GM23338 (cell line): ENCODE measurements around the gene CACNA2D3. TPM values are rescaled to one million over a fixed set of nuclear protein-coding genes. Genes with fewer than 3 reads are reported as not detected.

Source experiments
- ATAC-seq: fragments of 200-7000 bp; cut with Tn5 transposase; 3 replicates; pipeline ENCODE4 v1.9.1; 2020
- DNase-seq: peaks from one replicate; pipeline ENCODE4 v3.0.0-alpha.2; 2015; ENCODE audit warnings: low spot score
- H2AFZ ChIP-seq: fragments of 200-600 bp; sonication (generic); 2 replicates; pipeline ENCODE4 v1.8.0; 2016; ENCODE audit warnings: antibody characterized with exemption, mild to moderate bottlenecking, moderate library complexity
- H3F3A ChIP-seq: fragments of 200-600 bp; sonication (generic); replicated peaks from 2 replicates; pipeline ENCODE4 v1.8.0; 2017; ENCODE audit warnings: antibody characterized with exemption, mixed run types, low read depth
- H3K27ac ChIP-seq: fragments of 200-600 bp; sonication (generic); 2 replicates; pipeline ENCODE4 v1.6.1; 2016; ENCODE audit warnings: low read depth
- H3K27me3 ChIP-seq: fragments of 200-600 bp; sonication (generic); 2 replicates; pipeline ENCODE4 v1.8.0; 2016; ENCODE audit warnings: mild to moderate bottlenecking, mixed run types, moderate library complexity; ENCODE audit not compliant: insufficient read depth
- H3K36me3 ChIP-seq: fragments of 200-600 bp; sonication (generic); 2 replicates; pipeline ENCODE4 v1.8.0; 2016; ENCODE audit warnings: mild to moderate bottlenecking; ENCODE audit not compliant: insufficient read depth
- H3K4me1 ChIP-seq: fragments of 200-600 bp; sonication (generic); 2 replicates; pipeline ENCODE4 v1.8.0; 2016; ENCODE audit warnings: mild to moderate bottlenecking, moderate library complexity; ENCODE audit not compliant: insufficient read depth
- H3K4me2 ChIP-seq: fragments of 200-600 bp; sonication (generic); 2 replicates; pipeline ENCODE4 v1.7.1; 2017; ENCODE audit warnings: mixed run types
- H3K4me3 ChIP-seq: fragments of 200-600 bp; sonication (generic); 2 replicates; pipeline ENCODE4 v1.6.1; 2016; ENCODE audit warnings: mixed run types
- H3K79me2 ChIP-seq: fragments of 200-600 bp; sonication (generic); replicated peaks from 2 replicates; pipeline ENCODE4 v1.8.0; 2017; ENCODE audit warnings: mild to moderate bottlenecking; ENCODE audit not compliant: insufficient read depth
- H3K9me2 ChIP-seq: fragments of 200-600 bp; sonication (generic); 2 replicates; pipeline ENCODE4 v1.8.0; 2017; ENCODE audit not compliant: insufficient read depth
- H4K20me1 ChIP-seq: fragments of 200-600 bp; sonication (generic); replicated peaks from 2 replicates; pipeline ENCODE4 v1.8.0; 2017; ENCODE audit warnings: mild to moderate bottlenecking; ENCODE audit not compliant: insufficient read depth
- H3K27ac Mint-ChIP-seq: 2 replicates; pipeline ENCODE4 v1.8.0; 2020; ENCODE audit warnings: inconsistent platforms, mild to moderate bottlenecking, moderate library complexity, mixed read lengths
- H3K27me3 Mint-ChIP-seq: 3 replicates; pipeline ENCODE4 v1.8.0; 2022; ENCODE audit warnings: low read depth, mild to moderate bottlenecking, moderate library complexity, mixed read lengths, inconsistent platforms; ENCODE audit not compliant: insufficient read depth, poor library complexity
- H3K36me3 Mint-ChIP-seq: 3 replicates; pipeline ENCODE4 v1.8.0; 2021; ENCODE audit warnings: low read depth, mild to moderate bottlenecking, inconsistent platforms, moderate library complexity, mixed read lengths
- H3K4me1 Mint-ChIP-seq: 3 replicates; pipeline ENCODE4 v1.8.0; 2020; ENCODE audit warnings: mild to moderate bottlenecking, inconsistent platforms, mixed read lengths
- H3K4me3 Mint-ChIP-seq: 3 replicates; pipeline ENCODE4 v1.8.0; 2021; ENCODE audit warnings: moderate library complexity, mild to moderate bottlenecking, inconsistent platforms, mixed read lengths
- H3K9me3 Mint-ChIP-seq: 3 replicates; pipeline ENCODE4 v1.8.0; 2020; ENCODE audit warnings: moderate library complexity, mild to moderate bottlenecking, inconsistent platforms, mixed read lengths
- CREB1 ChIP-seq: fragments of 250-450 bp; sonication (Bioruptor Pico); IDR thresholded peaks from 2 replicates; pipeline ENCODE4 v1.5.0; 2020; ENCODE audit warnings: low read depth, mild to moderate bottlenecking, moderate library complexity
- EZH2 ChIP-seq: fragments of 200-600 bp; sonication (generic); IDR thresholded peaks from one replicate; pipeline ENCODE4 v1.8.0; 2017; ENCODE audit warnings: antibody characterized with exemption, mild to moderate bottlenecking, low read depth; ENCODE audit not compliant: unreplicated experiment
- STAT1 ChIP-seq: IDR thresholded peaks from one replicate; pipeline ENCODE4 v1.6.1; 2016; ENCODE audit warnings: antibody characterized with exemption; ENCODE audit not compliant: unreplicated experiment
- ZNF331 ChIP-seq: fragments of 250-450 bp; sonication (Bioruptor Pico); IDR thresholded peaks from 2 replicates; pipeline ENCODE4 v1.5.0; 2020; ENCODE audit warnings: low read depth, mild to moderate bottlenecking, moderate library complexity
- polyA plus RNA-seq: library from polyadenylated mRNA; unstranded; fragments of >200 nt; fragmentation: Nextera tagmentation; extraction: Ambion mirVana; gene quantifications from 2 replicates; pipeline ENCODE4 v1.2.1, GENCODE V29; 2016
- total RNA-seq: library from RNA; depleted of rRNA; stranded (reverse); fragments of >200 nt; shearing (Covaris generic); gene quantifications from 2 replicates; pipeline ENCODE4 v1.2.3, GENCODE V29; 2014
- TF ChIP-seq, protein P1 (sequence below): fragments of 250-450 bp; sonication (Bioruptor Pico); IDR thresholded peaks from 2 replicates; pipeline ENCODE4 v1.5.0; 2020; ENCODE audit warnings: mild to moderate bottlenecking, moderate library complexity
- TF ChIP-seq, protein P2 (sequence below), 2 experiments: fragments of 200-600 bp in 1 of 2; sonication (generic) in 1 of 2; conservative IDR thresholded peaks; 2 replicates each; pipeline versions ENCODE4 v1.5.1 to v1.6.1; 2016 to 2017; ENCODE audit warnings: antibody characterized with exemption in 2 of 2, low read depth in 2 of 2, mild to moderate bottlenecking in 2 of 2, moderate library complexity in 1 of 2

The CACNA2D3 gene
- total and polyA plus RNA-seq, 2 experiments from 2014 or later = 2.2 to 2.3 TPM

DNA sequence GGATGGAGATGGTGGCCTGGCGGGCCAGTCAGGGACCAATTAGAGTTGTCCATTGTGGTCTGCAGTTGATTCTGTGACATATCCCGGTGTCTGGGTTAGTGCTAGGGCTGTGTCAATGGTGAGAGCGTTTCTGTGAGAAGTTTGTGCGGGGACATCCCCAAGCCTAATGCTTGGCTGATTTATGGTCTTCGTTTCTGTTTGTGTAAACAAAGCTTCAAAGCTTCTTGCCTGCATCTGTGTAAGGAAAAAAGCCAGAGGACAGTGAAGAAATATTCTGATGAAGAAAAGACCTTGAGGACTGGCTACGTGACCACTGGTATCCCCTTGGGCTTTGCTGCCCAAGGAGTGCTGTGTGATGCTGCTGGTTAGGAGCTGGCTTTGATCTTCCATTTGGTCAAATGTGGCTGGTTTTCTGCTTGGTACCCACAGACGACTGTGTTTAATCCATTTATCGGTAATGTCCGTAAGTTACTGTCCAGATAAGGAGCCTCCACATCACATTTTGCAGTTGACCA lies 880.1 kb downstream of the CACNA2D3 start (continued):
- TF ChIP-seq, protein P1, sequence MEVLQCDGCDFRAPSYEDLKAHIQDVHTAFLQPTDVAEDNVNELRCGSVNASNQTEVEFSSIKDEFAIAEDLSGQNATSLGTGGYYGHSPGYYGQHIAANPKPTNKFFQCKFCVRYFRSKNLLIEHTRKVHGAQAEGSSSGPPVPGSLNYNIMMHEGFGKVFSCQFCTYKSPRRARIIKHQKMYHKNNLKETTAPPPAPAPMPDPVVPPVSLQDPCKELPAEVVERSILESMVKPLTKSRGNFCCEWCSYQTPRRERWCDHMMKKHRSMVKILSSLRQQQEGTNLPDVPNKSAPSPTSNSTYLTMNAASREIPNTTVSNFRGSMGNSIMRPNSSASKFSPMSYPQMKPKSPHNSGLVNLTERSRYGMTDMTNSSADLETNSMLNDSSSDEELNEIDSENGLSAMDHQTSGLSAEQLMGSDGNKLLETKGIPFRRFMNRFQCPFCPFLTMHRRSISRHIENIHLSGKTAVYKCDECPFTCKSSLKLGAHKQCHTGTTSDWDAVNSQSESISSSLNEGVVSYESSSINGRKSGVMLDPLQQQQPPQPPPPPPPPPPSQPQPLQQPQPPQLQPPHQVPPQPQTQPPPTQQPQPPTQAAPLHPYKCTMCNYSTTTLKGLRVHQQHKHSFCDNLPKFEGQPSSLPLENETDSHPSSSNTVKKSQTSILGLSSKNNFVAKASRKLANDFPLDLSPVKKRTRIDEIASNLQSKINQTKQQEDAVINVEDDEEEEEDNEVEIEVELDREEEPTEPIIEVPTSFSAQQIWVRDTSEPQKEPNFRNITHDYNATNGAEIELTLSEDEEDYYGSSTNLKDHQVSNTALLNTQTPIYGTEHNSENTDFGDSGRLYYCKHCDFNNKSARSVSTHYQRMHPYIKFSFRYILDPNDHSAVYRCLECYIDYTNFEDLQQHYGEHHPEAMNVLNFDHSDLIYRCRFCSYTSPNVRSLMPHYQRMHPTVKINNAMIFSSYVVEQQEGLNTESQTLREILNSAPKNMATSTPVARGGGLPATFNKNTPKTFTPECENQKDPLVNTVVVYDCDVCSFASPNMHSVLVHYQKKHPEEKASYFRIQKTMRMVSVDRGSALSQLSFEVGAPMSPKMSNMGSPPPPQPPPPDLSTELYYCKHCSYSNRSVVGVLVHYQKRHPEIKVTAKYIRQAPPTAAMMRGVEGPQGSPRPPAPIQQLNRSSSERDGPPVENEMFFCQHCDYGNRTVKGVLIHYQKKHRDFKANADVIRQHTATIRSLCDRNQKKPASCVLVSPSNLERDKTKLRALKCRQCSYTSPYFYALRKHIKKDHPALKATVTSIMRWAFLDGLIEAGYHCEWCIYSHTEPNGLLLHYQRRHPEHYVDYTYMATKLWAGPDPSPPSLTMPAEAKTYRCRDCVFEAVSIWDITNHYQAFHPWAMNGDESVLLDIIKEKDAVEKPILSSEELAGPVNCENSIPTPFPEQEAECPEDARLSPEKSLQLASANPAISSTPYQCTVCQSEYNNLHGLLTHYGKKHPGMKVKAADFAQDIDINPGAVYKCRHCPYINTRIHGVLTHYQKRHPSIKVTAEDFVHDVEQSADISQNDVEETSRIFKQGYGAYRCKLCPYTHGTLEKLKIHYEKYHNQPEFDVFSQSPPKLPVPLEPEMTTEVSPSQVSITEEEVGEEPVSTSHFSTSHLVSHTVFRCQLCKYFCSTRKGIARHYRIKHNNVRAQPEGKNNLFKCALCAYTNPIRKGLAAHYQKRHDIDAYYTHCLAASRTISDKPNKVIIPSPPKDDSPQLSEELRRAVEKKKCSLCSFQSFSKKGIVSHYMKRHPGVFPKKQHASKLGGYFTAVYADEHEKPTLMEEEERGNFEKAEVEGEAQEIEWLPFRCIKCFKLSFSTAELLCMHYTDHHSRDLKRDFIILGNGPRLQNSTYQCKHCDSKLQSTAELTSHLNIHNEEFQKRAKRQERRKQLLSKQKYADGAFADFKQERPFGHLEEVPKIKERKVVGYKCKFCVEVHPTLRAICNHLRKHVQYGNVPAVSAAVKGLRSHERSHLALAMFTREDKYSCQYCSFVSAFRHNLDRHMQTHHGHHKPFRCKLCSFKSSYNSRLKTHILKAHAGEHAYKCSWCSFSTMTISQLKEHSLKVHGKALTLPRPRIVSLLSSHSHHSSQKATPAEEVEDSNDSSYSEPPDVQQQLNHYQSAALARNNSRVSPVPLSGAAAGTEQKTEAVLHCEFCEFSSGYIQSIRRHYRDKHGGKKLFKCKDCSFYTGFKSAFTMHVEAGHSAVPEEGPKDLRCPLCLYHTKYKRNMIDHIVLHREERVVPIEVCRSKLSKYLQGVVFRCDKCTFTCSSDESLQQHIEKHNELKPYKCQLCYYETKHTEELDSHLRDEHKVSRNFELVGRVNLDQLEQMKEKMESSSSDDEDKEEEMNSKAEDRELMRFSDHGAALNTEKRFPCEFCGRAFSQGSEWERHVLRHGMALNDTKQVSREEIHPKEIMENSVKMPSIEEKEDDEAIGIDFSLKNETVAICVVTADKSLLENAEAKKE (CRISPR knock-in tag) = no peak
- TF ChIP-seq, protein P2, sequence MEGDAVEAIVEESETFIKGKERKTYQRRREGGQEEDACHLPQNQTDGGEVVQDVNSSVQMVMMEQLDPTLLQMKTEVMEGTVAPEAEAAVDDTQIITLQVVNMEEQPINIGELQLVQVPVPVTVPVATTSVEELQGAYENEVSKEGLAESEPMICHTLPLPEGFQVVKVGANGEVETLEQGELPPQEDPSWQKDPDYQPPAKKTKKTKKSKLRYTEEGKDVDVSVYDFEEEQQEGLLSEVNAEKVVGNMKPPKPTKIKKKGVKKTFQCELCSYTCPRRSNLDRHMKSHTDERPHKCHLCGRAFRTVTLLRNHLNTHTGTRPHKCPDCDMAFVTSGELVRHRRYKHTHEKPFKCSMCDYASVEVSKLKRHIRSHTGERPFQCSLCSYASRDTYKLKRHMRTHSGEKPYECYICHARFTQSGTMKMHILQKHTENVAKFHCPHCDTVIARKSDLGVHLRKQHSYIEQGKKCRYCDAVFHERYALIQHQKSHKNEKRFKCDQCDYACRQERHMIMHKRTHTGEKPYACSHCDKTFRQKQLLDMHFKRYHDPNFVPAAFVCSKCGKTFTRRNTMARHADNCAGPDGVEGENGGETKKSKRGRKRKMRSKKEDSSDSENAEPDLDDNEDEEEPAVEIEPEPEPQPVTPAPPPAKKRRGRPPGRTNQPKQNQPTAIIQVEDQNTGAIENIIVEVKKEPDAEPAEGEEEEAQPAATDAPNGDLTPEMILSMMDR (conservative IDR thresholded peaks at IDR 0.05; ENCODE audit: low read depth in 2 of 2) = no peak
- TF ChIP-seq ZNF331 (CRISPR knock-in tag) = no peak

DNA sequence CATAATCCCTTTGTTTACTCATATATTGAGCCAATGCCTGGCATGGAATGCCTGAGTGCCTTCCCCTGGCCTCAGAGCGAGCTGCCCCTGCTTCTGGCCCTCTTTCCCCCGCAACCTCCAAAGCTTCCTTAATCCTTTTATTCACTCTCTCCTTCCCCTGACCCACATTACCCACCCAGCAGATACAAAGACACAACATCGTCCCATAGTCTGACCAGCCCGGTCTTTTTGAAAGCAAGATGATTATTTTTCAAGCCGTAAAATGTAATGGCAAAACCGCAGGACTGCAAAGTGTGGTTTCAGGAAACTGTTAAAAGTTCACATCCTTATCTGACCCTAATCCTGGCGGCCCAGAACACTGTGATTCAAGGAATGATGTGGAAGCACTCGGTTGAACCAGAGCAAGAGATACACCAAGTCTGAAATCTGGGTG lies 883.9 kb downstream of the CACNA2D3 start:
- Histone ChIP-seq H3F3A (no peaks in the 10 kb centered on the region), H2AFZ (no peak overlapping the region), H3K27ac (no peak overlapping the region; the same call in 1 of the 2 replicates), H3K79me2 (no peaks in the 10 kb centered on the region), H3K4me1 (peaks cover 19% of the 10 kb centered on the region), H4K20me1 (no peaks in the 10 kb centered on the region), H3K27me3 (no peaks in the 10 kb centered on the region), H3K9me2 (no peaks in the 10 kb centered on the region; the same call in 1 of the 2 replicates), H3K4me3 (no peak overlapping the region), H3K4me2 (no peak overlapping the region), H3K36me3 (no peaks in the 10 kb centered on the region)
- Mint-ChIP-seq H3K27ac (peak overlapping the region; percentile 21), H3K36me3 (no peaks in the 10 kb centered on the region), H3K27me3 (peaks cover 1% of the 10 kb centered on the region), H3K4me1 (peaks cover 21% of the 10 kb centered on the region), H3K9me3 (no peaks in the 10 kb centered on the region), H3K4me3 (no peak overlapping the region)
- TF ChIP-seq CREB1 (CRISPR knock-in tag) = no peak
- no peak for TF ChIP-seq EZH2
- TF ChIP-seq, protein P1 (CRISPR knock-in tag) = no peak
- TF ChIP-seq STAT1 = no peak
- ATAC-seq (peak; percentile 94), DNase-seq (no peak)
